NOMO-1 (cell line): ENCODE data around the gene SLC2A4.

Experiments used
- DNase-seq, 2 experiments: peaks; one replicate each; lab custom pipeline; 2025; ENCODE audit not compliant: unreplicated experiment in 2 of 2; lab: John Stamatoyannopoulos, UW

The SLC2A4 gene

GRCh38 chr17:7246779-7247178 lies 34.7 kb upstream of the SLC2A4 start:
- no peak for DNase-seq

GRCh38 chr17:7248796-7249195 lies 32.7 kb upstream of the SLC2A4 start:
- no peak for DNase-seq

GRCh38 chr17:7249214-7249613 lies 32.3 kb upstream of the SLC2A4 start:
- DNase-seq: no peak

- peak; percentile 28 to 55 for DNase-seq
These were observed 31.7 kb upstream of the SLC2A4 start for GRCh38 chr17:7249830-7250229.

GRCh38 chr17:7250695-7251627 lies 30.6 kb upstream of the SLC2A4 start:
- DNase-seq: no peak

GRCh38 chr17:7251661-7252175 lies 29.8 kb upstream of the SLC2A4 start, which contains the start of gene CTDNEP1:
Gene CTDNEP1 (minus strand): TSS chr17:7251734. CDS start chr17:7251296, 438 bp downstream.
- peak; percentile 95 to 98 for DNase-seq

- DNase-seq: peak; percentile 89 to 90
These were observed 29.1 kb upstream of the SLC2A4 start, which contains the start of gene ELP5 for GRCh38 chr17:7252176-7253043. Gene ELP5 (plus strand): TSS chr17:7252215. CDS start chr17:7252551, 336 bp downstream.

- DNase-seq: no peak
These were observed 28.4 kb upstream of the SLC2A4 start for GRCh38 chr17:7253082-7253481.

- DNase-seq: no peak
These were observed 27.0 kb upstream of the SLC2A4 start for GRCh38 chr17:7254511-7254910.

- no peak for DNase-seq
These were observed 24.6 kb upstream of the SLC2A4 start for GRCh38 chr17:7256766-7257456.

- DNase-seq: no peak
These were observed 22.6 kb upstream of the SLC2A4 start for GRCh38 chr17:7258731-7259554.

GRCh38 chr17:7259555-7259889 lies 22.0 kb upstream of the SLC2A4 start:
- DNase-seq: no peak

- DNase-seq: no peak
These were observed 21.4 kb upstream of the SLC2A4 start for GRCh38 chr17:7260151-7260550.

- DNase-seq: no peak
These were observed 20.7 kb upstream of the SLC2A4 start for GRCh38 chr17:7260651-7261378.

- no peak for DNase-seq
These were observed 19.9 kb upstream of the SLC2A4 start for GRCh38 chr17:7261379-7262191.

GRCh38 chr17:7262192-7262934 lies 19.2 kb upstream of the SLC2A4 start, which contains the start of gene CLDN7:
Gene CLDN7 (minus strand): TSS chr17:7262478. CDS start chr17:7262043, 435 bp downstream.
- no peak for DNase-seq
